ENCODE data around the gene PRKAR1B. TPM values are rescaled to one million over a fixed set of nuclear protein-coding genes. Genes with fewer than 3 reads are reported as not detected.

The PRKAR1B gene
- total and polyA plus RNA-seq, 8 donors = 2.5 to 8.4 (median 5.3) TPM

DNA sequence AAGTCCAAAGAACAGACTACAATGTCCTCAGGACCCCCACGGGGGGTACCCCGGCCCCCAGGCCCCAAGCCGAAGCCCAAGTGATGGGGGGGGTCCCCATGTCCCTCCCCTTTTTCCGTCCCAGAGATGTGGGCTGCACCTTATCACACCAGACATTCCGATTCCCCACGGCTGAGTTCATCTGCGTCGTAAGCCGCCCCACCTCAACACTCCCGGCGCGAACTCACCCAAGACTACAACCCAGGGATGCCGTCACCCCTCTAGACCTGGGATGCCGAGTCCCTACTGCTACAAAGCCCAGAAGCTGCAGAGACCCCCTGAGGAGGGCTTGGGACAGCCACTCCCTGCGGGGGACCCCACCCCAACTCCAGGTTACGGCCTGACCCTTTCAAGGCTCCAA, 221.9 kb downstream of the PRKAR1B start:
- DNase-seq = peak in 5 of 6 donors; percentile 29 to 61 (median 59)

DNA sequence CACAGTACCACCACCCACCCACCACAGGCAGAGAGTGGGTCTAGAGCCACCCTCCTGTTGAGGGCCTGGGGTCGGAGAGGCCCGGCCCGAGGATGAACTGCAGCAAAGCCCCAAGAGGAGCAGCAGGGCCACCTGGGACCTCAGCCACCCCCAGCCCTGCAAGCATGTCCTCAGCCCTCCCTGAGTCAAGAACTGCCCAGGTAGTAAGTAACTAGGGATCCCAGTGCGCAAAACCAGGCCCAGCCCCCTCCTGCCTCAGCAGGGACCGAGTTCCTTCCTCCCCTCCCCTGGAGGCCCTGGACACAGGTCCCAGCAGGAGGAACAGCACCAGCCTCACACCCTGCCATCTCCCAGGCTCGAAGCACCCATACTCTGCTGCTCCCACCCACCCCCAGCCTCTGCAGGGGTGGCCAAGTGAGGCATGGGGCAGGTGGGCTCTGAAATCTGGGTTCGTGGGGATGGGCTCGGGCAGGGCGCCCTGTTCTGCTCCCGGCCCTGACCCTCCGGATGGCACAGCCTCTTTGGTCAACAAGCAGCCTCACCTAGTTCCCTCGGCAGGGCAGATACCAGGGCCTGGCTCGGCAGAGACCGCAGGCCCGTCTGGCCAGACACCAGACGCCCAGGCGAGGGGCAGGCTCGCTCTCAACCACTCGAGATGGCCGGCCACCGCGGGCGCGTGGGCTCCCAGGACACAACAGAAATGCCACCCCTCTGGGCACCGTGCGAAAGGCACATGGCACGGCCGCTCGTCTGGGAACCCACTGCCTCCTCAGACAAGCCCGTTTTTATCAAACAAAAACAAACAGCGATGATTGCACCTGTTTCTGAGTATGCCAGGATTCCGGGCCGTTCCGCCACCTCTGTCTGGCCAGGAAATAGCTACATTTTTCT, 222.6 kb downstream of the PRKAR1B start:
- peak overlapping the region in 1 of 4 donors; percentile 14 for H3K4me3 ChIP-seq
- DNase-seq (peak; percentile 59 to 83 (median 77)), ATAC-seq (peak; percentile 47 to 66 (median 61)), FAIRE-seq (no peak)
- H3K4me1 ChIP-seq = peaks cover 28 to 49% (median 34%) of the 10 kb centered on the region in 3 donors
- no peaks in the 10 kb centered on the region for H3K27me3 ChIP-seq
- H3K27ac ChIP-seq = peak overlapping the region; percentile 92 to 95 (median 93)
- intact Hi-C loops (cut with DNase I) = loop anchor here in 2 of 3 donors (5.0 to 10.0 kb wide), 2 partner anchors 140 to 162 kb away; no protein-coding TSS in a partner anchor
- H3K36me3 ChIP-seq = peaks cover 0 to 35% (median 22%) of the 10 kb centered on the region in 3 donors
- TF ChIP-seq, protein P1, sequence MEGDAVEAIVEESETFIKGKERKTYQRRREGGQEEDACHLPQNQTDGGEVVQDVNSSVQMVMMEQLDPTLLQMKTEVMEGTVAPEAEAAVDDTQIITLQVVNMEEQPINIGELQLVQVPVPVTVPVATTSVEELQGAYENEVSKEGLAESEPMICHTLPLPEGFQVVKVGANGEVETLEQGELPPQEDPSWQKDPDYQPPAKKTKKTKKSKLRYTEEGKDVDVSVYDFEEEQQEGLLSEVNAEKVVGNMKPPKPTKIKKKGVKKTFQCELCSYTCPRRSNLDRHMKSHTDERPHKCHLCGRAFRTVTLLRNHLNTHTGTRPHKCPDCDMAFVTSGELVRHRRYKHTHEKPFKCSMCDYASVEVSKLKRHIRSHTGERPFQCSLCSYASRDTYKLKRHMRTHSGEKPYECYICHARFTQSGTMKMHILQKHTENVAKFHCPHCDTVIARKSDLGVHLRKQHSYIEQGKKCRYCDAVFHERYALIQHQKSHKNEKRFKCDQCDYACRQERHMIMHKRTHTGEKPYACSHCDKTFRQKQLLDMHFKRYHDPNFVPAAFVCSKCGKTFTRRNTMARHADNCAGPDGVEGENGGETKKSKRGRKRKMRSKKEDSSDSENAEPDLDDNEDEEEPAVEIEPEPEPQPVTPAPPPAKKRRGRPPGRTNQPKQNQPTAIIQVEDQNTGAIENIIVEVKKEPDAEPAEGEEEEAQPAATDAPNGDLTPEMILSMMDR (IDR thresholded peaks at IDR 0.05) = no peak
- 28% methylated on average over 33 to 34 of the region's 34 CpGs for WGBS, 2 donors
- H3K9me3 ChIP-seq = no peaks in the 10 kb centered on the region

More for the DNA sequence above, 221.9 kb downstream of the PRKAR1B start:
- Histone ChIP-seq H3K4me1 (peaks cover 28 to 49% (median 34%) of the 10 kb centered on the region in 3 donors), H3K9me3 (no peaks in the 10 kb centered on the region), H3K4me3 (no peak overlapping the region), H3K36me3 (peaks cover 0 to 38% (median 22%) of the 10 kb centered on the region in 3 donors), H3K27me3 (no peaks in the 10 kb centered on the region), H3K27ac (peak overlapping the region; percentile 92 to 95 (median 93))
- FAIRE-seq = no peak
- 43 to 48% methylated on average over 16 of the region's 16 CpGs for WGBS, 2 donors
- intact Hi-C loops (cut with DNase I) = loop anchor here in 2 of 3 donors (5.0 to 10.0 kb wide), 2 partner anchors 140 to 163 kb away; no protein-coding TSS in a partner anchor
- ATAC-seq = peak in 2 of 4 donors; percentile 5 to 8
- TF ChIP-seq, protein P1 (IDR thresholded peaks at IDR 0.05) = no peak

DNA sequence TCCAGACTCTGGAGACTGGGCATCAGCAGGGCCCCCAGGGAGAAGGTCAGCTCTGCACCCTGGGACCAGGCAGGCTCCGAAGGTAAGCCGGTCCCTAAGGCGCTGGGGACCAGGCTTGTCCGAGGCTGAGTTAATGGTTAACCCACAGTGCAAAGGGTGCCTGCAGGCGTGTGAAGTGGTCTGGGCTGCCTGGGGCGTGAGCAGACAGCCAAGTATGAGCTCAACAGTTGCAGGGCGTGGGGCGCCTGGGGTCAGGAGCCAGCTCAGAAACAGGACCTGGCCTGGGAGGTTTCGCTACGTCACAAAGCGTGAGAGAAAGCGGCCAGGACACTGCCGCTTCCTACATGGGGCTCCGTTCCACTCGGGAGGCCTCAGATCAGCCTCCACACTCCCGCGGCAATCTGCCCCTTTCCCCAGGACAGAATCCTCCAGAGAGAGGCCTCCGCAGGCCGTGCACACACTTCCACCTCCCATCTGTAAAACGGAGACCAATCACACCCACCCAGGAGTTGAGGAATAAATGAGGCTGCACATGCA, 223.4 kb downstream of the PRKAR1B start:
- WGBS, 2 donors = 10 to 14% methylated on average over 17 to 20 of the region's 20 CpGs
- H3K27me3 ChIP-seq = no peaks in the 10 kb centered on the region
- peaks cover 0 to 35% (median 14%) of the 10 kb centered on the region in 3 donors for H3K36me3 ChIP-seq
- H3K4me3 ChIP-seq = peak overlapping the region in 2 of 4 donors; percentile 14 to 18
- ATAC-seq (peak; percentile 71 to 87 (median 82)), DNase-seq (peak; percentile 85 to 98 (median 96)), FAIRE-seq (no peak)
- intact Hi-C loops (cut with DNase I) = loop anchor here in 1 of 3 donors (10.0 kb wide), 1 partner anchor 139 kb away; no protein-coding TSS in a partner anchor
- H3K9me3 ChIP-seq = no peaks in the 10 kb centered on the region
- TF ChIP-seq, protein P1 (IDR thresholded peaks at IDR 0.05) = no peak
- peaks cover 28 to 49% (median 40%) of the 10 kb centered on the region in 3 donors for H3K4me1 ChIP-seq
- peak overlapping the region; percentile 92 to 95 (median 93) for H3K27ac ChIP-seq

DNA sequence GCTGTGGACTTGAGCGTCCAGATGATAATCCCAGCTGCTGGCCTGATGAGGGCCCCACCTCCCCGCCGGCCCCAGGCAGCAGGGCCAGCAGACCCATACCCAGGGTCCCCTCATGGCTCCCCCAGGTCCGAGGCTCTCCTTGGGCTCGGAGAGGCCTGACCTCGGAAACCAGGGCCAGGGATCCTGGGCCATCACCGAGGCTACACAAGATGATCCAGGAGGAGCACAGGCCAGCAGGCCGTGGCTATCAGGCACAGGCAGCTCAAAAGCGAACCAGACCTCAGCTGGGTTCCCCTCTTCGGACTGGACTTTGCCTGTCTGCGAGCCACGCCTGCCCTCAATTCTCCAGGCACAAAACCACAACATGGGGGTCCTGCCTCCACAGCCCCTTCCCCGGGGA, 224.8 kb downstream of the PRKAR1B start:
- Histone ChIP-seq H3K27ac (no peak overlapping the region), H3K4me3 (no peak overlapping the region), H3K27me3 (no peaks in the 10 kb centered on the region), H3K36me3 (peaks cover 0 to 39% (median 14%) of the 10 kb centered on the region in 3 donors), H3K4me1 (peaks cover 28 to 45% (median 42%) of the 10 kb centered on the region in 3 donors), H3K9me3 (no peaks in the 10 kb centered on the region)
- DNase-seq = peak in 4 of 6 donors; percentile 16 to 75 (median 51)
- 84 to 93% methylated on average over 13 of the region's 13 CpGs for WGBS, 2 donors
- no peak for FAIRE-seq
- ATAC-seq = no peak
- TF ChIP-seq, protein P1 (IDR thresholded peaks at IDR 0.05) = no peak
- intact Hi-C loops (cut with DNase I) = loop anchor here in 1 of 3 donors (10.0 kb wide), 1 partner anchor 137 kb away; no protein-coding TSS in a partner anchor
